ENCODE measurements around the gene CCL19.

DNA sequence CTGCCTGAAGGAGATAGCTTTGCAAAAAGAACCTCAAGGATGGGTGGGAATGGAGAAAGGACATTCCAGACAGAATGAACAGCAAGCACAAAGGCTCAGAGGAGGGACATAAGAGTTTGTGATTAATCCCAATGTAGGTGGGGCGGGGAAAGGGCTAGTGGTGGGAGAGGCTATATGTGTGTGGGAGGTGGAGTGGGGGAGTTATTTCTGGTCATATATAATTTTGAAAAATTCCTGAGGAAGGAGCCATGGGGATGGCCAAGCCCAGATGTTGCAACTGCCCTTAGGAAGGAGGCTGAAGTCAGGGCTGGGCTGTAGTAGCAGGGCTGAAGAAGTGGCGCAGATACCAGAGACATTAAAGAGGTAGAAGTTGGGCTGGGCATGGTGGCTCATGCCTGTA, 15.2 kb downstream of the CCL19 start:
- TF ChIP-seq, protein P1, sequence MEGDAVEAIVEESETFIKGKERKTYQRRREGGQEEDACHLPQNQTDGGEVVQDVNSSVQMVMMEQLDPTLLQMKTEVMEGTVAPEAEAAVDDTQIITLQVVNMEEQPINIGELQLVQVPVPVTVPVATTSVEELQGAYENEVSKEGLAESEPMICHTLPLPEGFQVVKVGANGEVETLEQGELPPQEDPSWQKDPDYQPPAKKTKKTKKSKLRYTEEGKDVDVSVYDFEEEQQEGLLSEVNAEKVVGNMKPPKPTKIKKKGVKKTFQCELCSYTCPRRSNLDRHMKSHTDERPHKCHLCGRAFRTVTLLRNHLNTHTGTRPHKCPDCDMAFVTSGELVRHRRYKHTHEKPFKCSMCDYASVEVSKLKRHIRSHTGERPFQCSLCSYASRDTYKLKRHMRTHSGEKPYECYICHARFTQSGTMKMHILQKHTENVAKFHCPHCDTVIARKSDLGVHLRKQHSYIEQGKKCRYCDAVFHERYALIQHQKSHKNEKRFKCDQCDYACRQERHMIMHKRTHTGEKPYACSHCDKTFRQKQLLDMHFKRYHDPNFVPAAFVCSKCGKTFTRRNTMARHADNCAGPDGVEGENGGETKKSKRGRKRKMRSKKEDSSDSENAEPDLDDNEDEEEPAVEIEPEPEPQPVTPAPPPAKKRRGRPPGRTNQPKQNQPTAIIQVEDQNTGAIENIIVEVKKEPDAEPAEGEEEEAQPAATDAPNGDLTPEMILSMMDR (IDR thresholded peaks at IDR 0.05) = no peak
- no peak for TF ChIP-seq POLR2A (IDR thresholded peaks at IDR 0.05)
